HUES64 (cell line): ENCODE results near the gene RNF182.
"Not testable (repeated sequence)": the region's sequence is repeated elsewhere in the genome, so short reads cannot be mapped to it uniquely, and the experiment has no call there.

ENCODE experiments used
- H3K27ac ChIP-seq: 2 replicates; pipeline ENCODE4 v1.7.0; 2013; ENCODE audit warnings: low read depth, low read length, inconsistent platforms
- H3K27me3 ChIP-seq: 2 replicates; pipeline ENCODE4 v1.6.1; 2013; ENCODE audit warnings: mild to moderate bottlenecking, low read length; ENCODE audit not compliant: insufficient read depth
- H3K36me3 ChIP-seq: 2 replicates; pipeline ENCODE4 v1.6.1; 2013; ENCODE audit warnings: mild to moderate bottlenecking, low read length; ENCODE audit not compliant: insufficient read depth
- H3K4me1 ChIP-seq: 2 replicates; pipeline ENCODE4 v1.6.1; 2013; ENCODE audit warnings: mild to moderate bottlenecking, low read length, moderate library complexity; ENCODE audit not compliant: insufficient read depth
- H3K4me3 ChIP-seq: 2 replicates; pipeline ENCODE4 v1.5.1; 2013; ENCODE audit warnings: mild to moderate bottlenecking, low read length, moderate library complexity
- H3K9ac ChIP-seq: 2 replicates; pipeline ENCODE4 v1.6.1; 2013; ENCODE audit warnings: mild to moderate bottlenecking, low read depth, low read length
- H3K9me3 ChIP-seq: 2 replicates; pipeline ENCODE4 v1.6.1; 2013; ENCODE audit warnings: low read depth, low read length; ENCODE audit not compliant: insufficient read depth
- WGBS: fragments of 150-250, 120-280 bp; methylation state at CpG from one replicate; pipeline ENCODE4 v1.1.7; 2013; ENCODE audit warnings: missing lambda C conversion rate; 5-methylcytosine and 5-hydroxymethylcytosine counted together

Gene RNF182

GRCh38 chr6:13972602-13973001, 47.9 kb downstream of the RNF182 start:
- not testable (repeated sequence) for H3K27me3 ChIP-seq, H3K9ac ChIP-seq, H3K36me3 ChIP-seq, H3K27ac ChIP-seq, H3K4me3 ChIP-seq, H3K4me1 ChIP-seq
- WGBS = 95% methylated on average over 3 of the region's 3 CpGs
- H3K9me3 ChIP-seq = peaks cover 41% of the 10 kb centered on the region

- not testable (repeated sequence) for H3K4me3 ChIP-seq, H3K27ac ChIP-seq, H3K36me3 ChIP-seq, H3K9ac ChIP-seq, H3K27me3 ChIP-seq, H3K4me1 ChIP-seq
- WGBS = 98% methylated on average over 3 of the region's 3 CpGs
- peaks cover 41% of the 10 kb centered on the region for H3K9me3 ChIP-seq
Observed at GRCh38 chr6:13973422-13973821, 48.7 kb downstream of the RNF182 start.

GRCh38 chr6:13978102-13978640, 53.4 kb downstream of the RNF182 start:
- Histone ChIP-seq H3K9ac (no peak overlapping the region), H3K27ac (no peak overlapping the region), H3K27me3 (no peaks in the 10 kb centered on the region), H3K36me3 (peaks cover 4% of the 10 kb centered on the region; the same call in 1 of the 2 replicates), H3K4me1 (peaks cover 9% of the 10 kb centered on the region), H3K4me3 (no peak overlapping the region), H3K9me3 (peaks cover 12% of the 10 kb centered on the region)
- WGBS = 95% methylated on average over 5 of the region's 6 CpGs

GRCh38 chr6:13978787-13979186, 54.0 kb downstream of the RNF182 start:
- Histone ChIP-seq H3K9me3 (peaks cover 5% of the 10 kb centered on the region), H3K36me3 (peaks cover 4% of the 10 kb centered on the region; the same call in 1 of the 2 replicates), H3K27me3 (no peaks in the 10 kb centered on the region), H3K4me3 (no peak overlapping the region), H3K27ac (no peak overlapping the region), H3K9ac (no peak overlapping the region), H3K4me1 (peaks cover 9% of the 10 kb centered on the region)
- WGBS = 94% methylated on average over 2 of the region's 2 CpGs

- peaks cover 9% of the 10 kb centered on the region for H3K4me1 ChIP-seq
- H3K9me3 ChIP-seq = no peaks in the 10 kb centered on the region
- H3K36me3 ChIP-seq = peaks cover 1% of the 10 kb centered on the region; the same call in 1 of the 2 replicates
- no peaks in the 10 kb centered on the region for H3K27me3 ChIP-seq
- 95% methylated on average over 9 of the region's 9 CpGs for WGBS
- H3K27ac ChIP-seq = no peak overlapping the region
- no peak overlapping the region for H3K4me3 ChIP-seq
- no peak overlapping the region for H3K9ac ChIP-seq
Observed at GRCh38 chr6:13979284-13980171, 54.8 kb downstream of the RNF182 start.

GRCh38 chr6:13980534-13980933, 55.8 kb downstream of the RNF182 start:
- H3K9ac ChIP-seq = no peak overlapping the region
- WGBS = 90% methylated on average over 4 of the region's 4 CpGs

GRCh38 chr6:13985663-13986325, 61.0 kb downstream of the RNF182 start:
- peaks cover 6% of the 10 kb centered on the region; the same call in 1 of the 2 replicates for H3K4me1 ChIP-seq
- H3K27me3 ChIP-seq = no peaks in the 10 kb centered on the region
- H3K36me3 ChIP-seq = no peaks in the 10 kb centered on the region
- no peak overlapping the region for H3K9ac ChIP-seq
- H3K9me3 ChIP-seq = no peaks in the 10 kb centered on the region
- no peak overlapping the region for H3K27ac ChIP-seq
- WGBS = 92% methylated on average over 4 of the region's 4 CpGs
- no peak overlapping the region for H3K4me3 ChIP-seq

More at GRCh38 chr6:13980534-13980933, 55.8 kb downstream of the RNF182 start:
- no peaks in the 10 kb centered on the region for H3K36me3 ChIP-seq
- no peak overlapping the region for H3K4me3 ChIP-seq
- H3K27me3 ChIP-seq = no peaks in the 10 kb centered on the region
- peaks cover 9% of the 10 kb centered on the region for H3K4me1 ChIP-seq
- H3K9me3 ChIP-seq = no peaks in the 10 kb centered on the region
- H3K27ac ChIP-seq = no peak overlapping the region

- Histone ChIP-seq H3K9ac (no peak overlapping the region), H3K27ac (no peak overlapping the region), H3K27me3 (no peaks in the 10 kb centered on the region), H3K4me1 (0 out of 2 replicates have a peak, but pooled peaks cover 4% of the 10 kb centered on the region), H3K9me3 (no peaks in the 10 kb centered on the region), H3K36me3 (no peaks in the 10 kb centered on the region), H3K4me3 (no peak overlapping the region)
- WGBS = 92% methylated on average over 4 of the region's 4 CpGs
Observed at GRCh38 chr6:13986700-13987399, 62.1 kb downstream of the RNF182 start.

GRCh38 chr6:13987400-13987865, 62.7 kb downstream of the RNF182 start:
- 94% methylated on average over 10 of the region's 11 CpGs for WGBS
- Histone ChIP-seq H3K27me3 (no peaks in the 10 kb centered on the region), H3K4me3 (no peak overlapping the region), H3K27ac (no peak overlapping the region), H3K9ac (no peak overlapping the region), H3K9me3 (no peaks in the 10 kb centered on the region), H3K36me3 (no peaks in the 10 kb centered on the region), H3K4me1 (0 out of 2 replicates have a peak, but pooled peaks cover 4% of the 10 kb centered on the region)

GRCh38 chr6:13988049-13988738, 63.4 kb downstream of the RNF182 start:
- no peak overlapping the region for H3K27ac ChIP-seq
- no peak overlapping the region for H3K4me3 ChIP-seq
- no peaks in the 10 kb centered on the region for H3K36me3 ChIP-seq
- no peaks in the 10 kb centered on the region for H3K27me3 ChIP-seq
- no peaks in the 10 kb centered on the region for H3K9me3 ChIP-seq
- H3K9ac ChIP-seq = no peak overlapping the region
- H3K4me1 ChIP-seq = 0 out of 2 replicates have a peak, but pooled peaks cover 4% of the 10 kb centered on the region
- 91% methylated on average over 4 of the region's 5 CpGs for WGBS
